CD14-positive monocyte (primary cell): ENCODE data around the gene AXL. TPM values are rescaled to one million over a fixed set of nuclear protein-coding genes. Genes with fewer than 3 reads are reported as not detected.
A peak's percentile ranks its signal among the peaks of the same experiment; 100 is the strongest.

Source experiments
- DNase-seq, 3 donors: peaks; one replicate each; pipeline ENCODE4 v3.0.0-alpha.2; 2011 to 2022
- H2AFZ ChIP-seq: 2 replicates; pipeline ENCODE4 v1.6.0; 2012; ENCODE audit warnings: mild to moderate bottlenecking, low read depth, low read length, inconsistent platforms; ENCODE audit not compliant: insufficient read depth, poor library complexity, severe bottlenecking
- H3K27ac ChIP-seq, 2 donors: 1 replicate in 1 of 2; 2 replicates in 1 of 2; pipeline ENCODE4 v1.5.1; 2012 to 2013; ENCODE audit warnings: low read length in 2 of 2, control low read depth in 1 of 2, inconsistent platforms in 1 of 2, low read depth in 1 of 2, mild to moderate bottlenecking in 1 of 2
- H3K27me3 ChIP-seq, 2 donors: one replicate each; pipeline versions ENCODE4 v1.6.0 to v1.6.1; 2011 to 2013; ENCODE audit warnings: low read length in 2 of 2; ENCODE audit not compliant: control insufficient read depth in 2 of 2, insufficient read depth in 2 of 2
- H3K36me3 ChIP-seq, 2 donors: replicated peaks in 1 of 2; 1 replicate in 1 of 2; 2 replicates in 1 of 2; pipeline versions ENCODE4 v1.5.1 to v1.6.1; 2012 to 2013; ENCODE audit warnings: low read length in 2 of 2, control low read depth in 1 of 2, inconsistent platforms in 1 of 2, mild to moderate bottlenecking in 1 of 2; ENCODE audit not compliant: insufficient read depth in 2 of 2, control insufficient read depth in 1 of 2
- H3K4me1 ChIP-seq, 2 donors: 1 replicate in 1 of 2; 2 replicates in 1 of 2; pipeline versions ENCODE4 v1.5.1 to v1.6.1; 2012 to 2013; ENCODE audit warnings: low read length in 2 of 2, control low read depth in 1 of 2, inconsistent platforms in 1 of 2, mild to moderate bottlenecking in 1 of 2, moderate library complexity in 1 of 2; ENCODE audit not compliant: insufficient read depth in 2 of 2, control insufficient read depth in 1 of 2
- H3K4me2 ChIP-seq: replicated peaks from 2 replicates; pipeline ENCODE3; 2012; ENCODE audit warnings: low read length, moderate library complexity, mild to moderate bottlenecking; ENCODE audit not compliant: poor library complexity, severe bottlenecking; ENCODE audit errors: extremely low read depth
- H3K4me3 ChIP-seq, 3 experiments: fragments of 200-600 bp in 1 of 3; sonication (generic) in 1 of 3; replicated peaks in 1 of 3; 1 replicate in 2 of 3; 2 replicates in 1 of 3; pipeline ENCODE4 v1.5.1; 2011 to 2013; ENCODE audit warnings: low read length in 3 of 3, mild to moderate bottlenecking in 3 of 3, control low read depth in 2 of 3, low read depth in 2 of 3, inconsistent platforms in 1 of 3, moderate library complexity in 1 of 3
- H3K79me2 ChIP-seq: 2 replicates; pipeline ENCODE4 v1.6.0; 2012; ENCODE audit warnings: mild to moderate bottlenecking, control low read depth, inconsistent platforms, low read length, moderate library complexity; ENCODE audit not compliant: insufficient read depth
- H3K9ac ChIP-seq: 2 replicates; pipeline ENCODE4 v1.6.0; 2017; ENCODE audit warnings: low read length, mild to moderate bottlenecking; ENCODE audit not compliant: insufficient read depth, poor library complexity, severe bottlenecking
- H3K9me3 ChIP-seq, 2 donors: replicated peaks in 1 of 2; 1 replicate in 1 of 2; 2 replicates in 1 of 2; pipeline versions ENCODE4 v1.5.1 to v1.6.1; 2012 to 2013; ENCODE audit warnings: low read length in 2 of 2, control low read depth in 1 of 2; ENCODE audit not compliant: control insufficient read depth in 1 of 2, insufficient read depth in 1 of 2
- H4K20me1 ChIP-seq: 2 replicates; pipeline ENCODE4 v1.6.0; 2012; ENCODE audit warnings: mild to moderate bottlenecking, low read length, control low read depth, moderate library complexity; ENCODE audit not compliant: insufficient read depth
- H3K27ac Mint-ChIP-seq, 7 donors: one replicate each; pipeline ENCODE4 v1.8.0; 2020; ENCODE audit warnings: mild to moderate bottlenecking in 7 of 7, mixed read lengths in 7 of 7, moderate library complexity in 6 of 7, inconsistent platforms in 2 of 7
- H3K27me3 Mint-ChIP-seq, 3 donors: one replicate each; pipeline ENCODE4 v1.8.0; 2021 to 2022; ENCODE audit warnings: low read depth in 3 of 3, mild to moderate bottlenecking in 3 of 3, mixed read lengths in 3 of 3, moderate library complexity in 3 of 3, inconsistent platforms in 1 of 3
- H3K36me3 Mint-ChIP-seq, 2 donors: one replicate each; pipeline ENCODE4 v1.8.0; 2020; ENCODE audit warnings: mixed read lengths in 2 of 2, inconsistent platforms in 1 of 2, mild to moderate bottlenecking in 1 of 2
- H3K4me1 Mint-ChIP-seq: one replicate; pipeline ENCODE4 v1.8.0; 2020; ENCODE audit warnings: mild to moderate bottlenecking, mixed read lengths
- H3K4me3 Mint-ChIP-seq, 2 donors: one replicate each; pipeline ENCODE4 v1.8.0; 2020; ENCODE audit warnings: mild to moderate bottlenecking in 2 of 2, mixed read lengths in 2 of 2, moderate library complexity in 1 of 2
- H3K9me3 Mint-ChIP-seq, 7 donors: one replicate each; pipeline ENCODE4 v1.8.0; 2020 to 2022; ENCODE audit warnings: mixed read lengths in 7 of 7, mild to moderate bottlenecking in 6 of 7, moderate library complexity in 6 of 7, inconsistent platforms in 2 of 7
- CTCF ChIP-seq: fragments of 200-600 bp; IDR thresholded peaks from one replicate; pipeline ENCODE4 v1.8.0; 2022; ENCODE audit warnings: antibody characterized with exemption, mild to moderate bottlenecking
- WGBS: methylation state at CpG from one replicate; pipeline ENCODE4 v1.1.5; 2013; ENCODE audit warnings: missing lambda C conversion rate; ENCODE audit not compliant: insufficient coverage; 5-methylcytosine and 5-hydroxymethylcytosine counted together
- intact Hi-C, 2 donors: fragments of 100-400 bp; cut with micrococcal nuclease; formaldehyde crosslinking; loops; one replicate each; pipeline versions ENCODE4 v1.15.0 to v1.15.1; 2023
- polyA plus RNA-seq, 3 donors: library from polyadenylated mRNA; depleted of rRNA in 1 of 3; unstranded in 2 of 3; stranded (reverse) in 1 of 3; fragments of 300-500 nt in 2 of 3; fragments of >200 nt in 1 of 3; fragmentation: Illumina TruSeq in 2 of 3; gene quantifications; 1 replicate in 2 of 3; 2 replicates in 1 of 3; pipeline ENCODE4 v1.2.3, GENCODE V29; 2012 to 2021

AXL gene
- polyA plus RNA-seq, 3 donors = 0.05 to 0.07 TPM; not detected in 1

- peaks cover 20 to 21% of the 10 kb centered on the region in 2 donors for H3K4me1 ChIP-seq
- H3K4me1 Mint-ChIP-seq = peaks cover 23% of the 10 kb centered on the region
- H3K27me3 ChIP-seq = no peaks in the 10 kb centered on the region
- H3K27me3 Mint-ChIP-seq = peaks cover 0 to 3% (median 0%) of the 10 kb centered on the region in 3 donors
- no peak for DNase-seq
- peaks cover 59 to 73% of the 10 kb centered on the region in 2 donors for H3K36me3 ChIP-seq
- no peak overlapping the region for H3K4me3 Mint-ChIP-seq
- intact Hi-C loops = loop anchor here (5.0 to 10.0 kb wide), 2 partner anchors 38 to 166 kb away; partner anchors contain the start of gene DMAC2 (in 1 of the 2)
- H3K79me2 ChIP-seq = peaks cover 94% of the 10 kb centered on the region
- WGBS = 100% methylated on average over 1 of the region's 2 CpGs
- H3K27ac ChIP-seq = peak overlapping the region in 1 of 2 donors; percentile 4
- H3K4me2 ChIP-seq = no peak overlapping the region
- H3K4me3 ChIP-seq = no peak overlapping the region
- no peak overlapping the region for H3K9ac ChIP-seq
- H3K9me3 ChIP-seq = no peaks in the 10 kb centered on the region
- peaks cover 72% of the 10 kb centered on the region for H4K20me1 ChIP-seq
- H3K36me3 Mint-ChIP-seq = peaks cover 61 to 67% of the 10 kb centered on the region in 2 donors
- no peaks in the 10 kb centered on the region for H3K9me3 Mint-ChIP-seq
- TF ChIP-seq CTCF = no peak
- H3K27ac Mint-ChIP-seq = peak overlapping the region in 1 of 7 donors; percentile 15
- no peak overlapping the region for H2AFZ ChIP-seq
These were observed 50.0 kb downstream of the AXL start for GRCh38 chr19:41269055-41269454.

- no peak overlapping the region for H3K4me3 ChIP-seq
- H3K4me3 Mint-ChIP-seq = no peak overlapping the region
- peaks cover 23% of the 10 kb centered on the region for H3K4me1 Mint-ChIP-seq
- H3K36me3 ChIP-seq = peaks cover 65 to 78% of the 10 kb centered on the region in 2 donors
- H3K9me3 ChIP-seq = no peaks in the 10 kb centered on the region
- intact Hi-C loops = loop anchor here (5.0 to 10.0 kb wide), 2 partner anchors 38 to 165 kb away; partner anchors contain the start of gene DMAC2 (in 1 of the 2)
- no peaks in the 10 kb centered on the region for H3K27me3 ChIP-seq
- peaks cover 66 to 72% of the 10 kb centered on the region in 2 donors for H3K36me3 Mint-ChIP-seq
- peaks cover 94% of the 10 kb centered on the region for H3K79me2 ChIP-seq
- no peaks in the 10 kb centered on the region for H3K9me3 Mint-ChIP-seq
- peaks cover 20 to 21% of the 10 kb centered on the region in 2 donors for H3K4me1 ChIP-seq
- H3K9ac ChIP-seq = no peak overlapping the region
- no peak for TF ChIP-seq CTCF
- no peak overlapping the region for H3K4me2 ChIP-seq
- H3K27me3 Mint-ChIP-seq = peaks cover 0 to 2% (median 0%) of the 10 kb centered on the region in 3 donors
- no peak overlapping the region for H2AFZ ChIP-seq
- H4K20me1 ChIP-seq = peaks cover 77% of the 10 kb centered on the region
- peak overlapping the region in 1 of 7 donors; percentile 26 for H3K27ac Mint-ChIP-seq
- DNase-seq = no peak
- peak overlapping the region in 1 of 2 donors; percentile 4 for H3K27ac ChIP-seq
- WGBS = 100% methylated on average over 3 of the region's 5 CpGs
These were observed 50.5 kb downstream of the AXL start for GRCh38 chr19:41269571-41269970.
